Measurements from ENCODE around the gene CUX1. TPM values are rescaled to one million over a fixed set of nuclear protein-coding genes. Genes with fewer than 3 reads are reported as not detected.
A peak's percentile ranks its signal among the peaks of the same experiment; 100 is the strongest.

CUX1 gene
- total and polyA plus RNA-seq, 2 of the 13 experiments (the other 11 are each of a cell fraction or from before 2014, with no cell fraction given), result 13.7 to 14.9 TPM

GRCh38 chr7:102024769-102025391 lies 207.5 kb downstream of the CUX1 start (continued):
- TF ChIP-seq ZNF891 (CRISPR knock-in tag; IDR thresholded peaks at IDR 0.05) (no peak), RXRB (CRISPR knock-in tag; IDR thresholded peaks at IDR 0.05; ENCODE audit: borderline replicate concordance) (peak; percentile 85), ZNF781 (CRISPR knock-in tag; IDR thresholded peaks at IDR 0.05; ENCODE audit: borderline replicate concordance, not compliant biosample characterization) (peak; percentile 10), AGO1 (IDR thresholded peaks at IDR 0.05; ENCODE audit: low read depth, low read length, poor library complexity, severe bottlenecking) (no peak), NFATC3 (CRISPR knock-in tag; IDR thresholded peaks at IDR 0.05) (no peak), POLR2G (IDR thresholded peaks at IDR 0.05; ENCODE audit: low read depth, low read length) (peak; percentile 83), ZNF460 (CRISPR knock-in tag; IDR thresholded peaks at IDR 0.05; ENCODE audit: borderline replicate concordance) (no peak), HNF4G (IDR thresholded peaks at IDR 0.05; ENCODE audit: borderline replicate concordance, low read depth, low read length) (peak; percentile 79; the same call in 1 of the 2 replicates), HNF4G (CRISPR knock-in tag; IDR thresholded peaks at IDR 0.05; ENCODE audit: borderline replicate concordance, low read depth) (peak; percentile 41; the same call in 1 of the 2 replicates), GLI4 (CRISPR knock-in tag; IDR thresholded peaks at IDR 0.05; ENCODE audit: borderline replicate concordance) (no peak), SPEN (CRISPR knock-in tag; IDR thresholded peaks at IDR 0.05; ENCODE audit: low read depth) (peak; percentile 59; the same call in 1 of the 2 replicates), ZNF441 (CRISPR knock-in tag; IDR thresholded peaks at IDR 0.05; ENCODE audit: borderline replicate concordance) (peak; percentile 43; the same call in 1 of the 2 replicates), ZNF446 (CRISPR knock-in tag; IDR thresholded peaks at IDR 0.05) (no peak), ZNF20 (CRISPR knock-in tag; IDR thresholded peaks at IDR 0.05) (no peak), EED (CRISPR knock-in tag; IDR thresholded peaks at IDR 0.05) (no peak)
- TF ChIP-seq, protein P1, sequence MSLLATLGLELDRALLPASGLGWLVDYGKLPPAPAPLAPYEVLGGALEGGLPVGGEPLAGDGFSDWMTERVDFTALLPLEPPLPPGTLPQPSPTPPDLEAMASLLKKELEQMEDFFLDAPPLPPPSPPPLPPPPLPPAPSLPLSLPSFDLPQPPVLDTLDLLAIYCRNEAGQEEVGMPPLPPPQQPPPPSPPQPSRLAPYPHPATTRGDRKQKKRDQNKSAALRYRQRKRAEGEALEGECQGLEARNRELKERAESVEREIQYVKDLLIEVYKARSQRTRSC (CRISPR knock-in tag; IDR thresholded peaks at IDR 0.05; ENCODE audit: low read depth), result no peak
- TF ChIP-seq, protein P2, sequence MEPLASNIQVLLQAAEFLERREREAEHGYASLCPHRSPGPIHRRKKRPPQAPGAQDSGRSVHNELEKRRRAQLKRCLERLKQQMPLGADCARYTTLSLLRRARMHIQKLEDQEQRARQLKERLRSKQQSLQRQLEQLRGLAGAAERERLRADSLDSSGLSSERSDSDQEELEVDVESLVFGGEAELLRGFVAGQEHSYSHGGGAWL (CRISPR knock-in tag; IDR thresholded peaks at IDR 0.05), result no peak
- TF ChIP-seq, protein P3, sequence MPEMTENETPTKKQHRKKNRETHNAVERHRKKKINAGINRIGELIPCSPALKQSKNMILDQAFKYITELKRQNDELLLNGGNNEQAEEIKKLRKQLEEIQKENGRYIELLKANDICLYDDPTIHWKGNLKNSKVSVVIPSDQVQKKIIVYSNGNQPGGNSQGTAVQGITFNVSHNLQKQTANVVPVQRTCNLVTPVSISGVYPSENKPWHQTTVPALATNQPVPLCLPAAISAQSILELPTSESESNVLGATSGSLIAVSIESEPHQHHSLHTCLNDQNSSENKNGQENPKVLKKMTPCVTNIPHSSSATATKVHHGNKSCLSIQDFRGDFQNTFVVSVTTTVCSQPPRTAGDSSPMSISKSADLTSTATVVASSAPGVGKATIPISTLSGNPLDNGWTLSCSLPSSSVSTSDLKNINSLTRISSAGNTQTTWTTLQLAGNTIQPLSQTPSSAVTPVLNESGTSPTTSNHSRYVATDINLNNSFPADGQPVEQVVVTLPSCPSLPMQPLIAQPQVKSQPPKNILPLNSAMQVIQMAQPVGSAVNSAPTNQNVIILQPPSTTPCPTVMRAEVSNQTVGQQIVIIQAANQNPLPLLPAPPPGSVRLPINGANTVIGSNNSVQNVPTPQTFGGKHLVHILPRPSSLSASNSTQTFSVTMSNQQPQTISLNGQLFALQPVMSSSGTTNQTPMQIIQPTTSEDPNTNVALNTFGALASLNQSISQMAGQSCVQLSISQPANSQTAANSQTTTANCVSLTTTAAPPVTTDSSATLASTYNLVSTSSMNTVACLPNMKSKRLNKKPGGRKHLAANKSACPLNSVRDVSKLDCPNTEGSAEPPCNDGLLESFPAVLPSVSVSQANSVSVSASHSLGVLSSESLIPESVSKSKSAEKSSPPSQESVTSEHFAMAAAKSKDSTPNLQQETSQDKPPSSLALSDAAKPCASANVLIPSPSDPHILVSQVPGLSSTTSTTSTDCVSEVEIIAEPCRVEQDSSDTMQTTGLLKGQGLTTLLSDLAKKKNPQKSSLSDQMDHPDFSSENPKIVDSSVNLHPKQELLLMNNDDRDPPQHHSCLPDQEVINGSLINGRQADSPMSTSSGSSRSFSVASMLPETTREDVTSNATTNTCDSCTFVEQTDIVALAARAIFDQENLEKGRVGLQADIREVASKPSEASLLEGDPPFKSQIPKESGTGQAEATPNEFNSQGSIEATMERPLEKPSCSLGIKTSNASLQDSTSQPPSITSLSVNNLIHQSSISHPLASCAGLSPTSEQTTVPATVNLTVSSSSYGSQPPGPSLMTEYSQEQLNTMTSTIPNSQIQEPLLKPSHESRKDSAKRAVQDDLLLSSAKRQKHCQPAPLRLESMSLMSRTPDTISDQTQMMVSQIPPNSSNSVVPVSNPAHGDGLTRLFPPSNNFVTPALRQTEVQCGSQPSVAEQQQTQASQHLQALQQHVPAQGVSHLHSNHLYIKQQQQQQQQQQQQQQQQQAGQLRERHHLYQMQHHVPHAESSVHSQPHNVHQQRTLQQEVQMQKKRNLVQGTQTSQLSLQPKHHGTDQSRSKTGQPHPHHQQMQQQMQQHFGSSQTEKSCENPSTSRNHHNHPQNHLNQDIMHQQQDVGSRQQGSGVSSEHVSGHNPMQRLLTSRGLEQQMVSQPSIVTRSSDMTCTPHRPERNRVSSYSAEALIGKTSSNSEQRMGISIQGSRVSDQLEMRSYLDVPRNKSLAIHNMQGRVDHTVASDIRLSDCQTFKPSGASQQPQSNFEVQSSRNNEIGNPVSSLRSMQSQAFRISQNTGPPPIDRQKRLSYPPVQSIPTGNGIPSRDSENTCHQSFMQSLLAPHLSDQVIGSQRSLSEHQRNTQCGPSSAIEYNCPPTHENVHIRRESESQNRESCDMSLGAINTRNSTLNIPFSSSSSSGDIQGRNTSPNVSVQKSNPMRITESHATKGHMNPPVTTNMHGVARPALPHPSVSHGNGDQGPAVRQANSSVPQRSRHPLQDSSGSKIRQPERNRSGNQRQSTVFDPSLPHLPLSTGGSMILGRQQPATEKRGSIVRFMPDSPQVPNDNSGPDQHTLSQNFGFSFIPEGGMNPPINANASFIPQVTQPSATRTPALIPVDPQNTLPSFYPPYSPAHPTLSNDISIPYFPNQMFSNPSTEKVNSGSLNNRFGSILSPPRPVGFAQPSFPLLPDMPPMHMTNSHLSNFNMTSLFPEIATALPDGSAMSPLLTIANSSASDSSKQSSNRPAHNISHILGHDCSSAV (CRISPR knock-in tag; IDR thresholded peaks at IDR 0.05; ENCODE audit: borderline replicate concordance), result no peak
- TF ChIP-seq, protein P4, sequence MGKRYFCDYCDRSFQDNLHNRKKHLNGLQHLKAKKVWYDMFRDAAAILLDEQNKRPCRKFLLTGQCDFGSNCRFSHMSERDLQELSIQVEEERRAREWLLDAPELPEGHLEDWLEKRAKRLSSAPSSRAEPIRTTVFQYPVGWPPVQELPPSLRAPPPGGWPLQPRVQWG (CRISPR knock-in tag; IDR thresholded peaks at IDR 0.05; ENCODE audit: borderline replicate concordance, low read depth), result no peak
- TF ChIP-seq, protein P5, sequence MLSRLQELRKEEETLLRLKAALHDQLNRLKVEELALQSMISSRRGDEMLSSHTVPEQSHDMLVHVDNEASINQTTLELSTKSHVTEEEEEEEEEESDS (CRISPR knock-in tag; IDR thresholded peaks at IDR 0.05; ENCODE audit: borderline replicate concordance), result no peak
